Kidney glomerular epithelial cell (primary cell): ENCODE data around the gene TSPAN6.
A peak's percentile ranks its signal among the peaks of the same experiment; 100 is the strongest.

Experiments used
- DNase-seq: peaks from one replicate; lab custom pipeline; 2025; lab: John Stamatoyannopoulos, UW

The TSPAN6 gene

DNA sequence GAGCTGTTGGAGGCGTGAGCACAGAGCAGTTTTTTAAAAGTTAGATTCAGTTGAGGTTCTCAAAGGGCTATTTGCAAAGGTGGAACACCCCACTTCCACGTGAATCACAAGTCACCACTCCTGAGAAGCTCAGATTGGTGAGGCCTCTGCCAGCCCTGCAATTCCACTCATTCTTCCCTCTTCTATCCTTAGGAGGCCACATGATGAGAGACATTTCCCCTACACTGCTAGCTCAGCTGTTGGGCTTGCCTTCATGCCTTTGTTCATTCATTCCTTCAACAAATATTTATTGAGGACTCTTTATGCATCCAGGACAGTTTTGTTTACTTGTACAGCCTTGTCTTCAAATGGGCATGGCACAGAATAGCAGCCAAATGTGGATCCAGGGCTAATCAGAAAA lies 11.1 kb upstream of the TSPAN6 start:
- no peak for DNase-seq

DNA sequence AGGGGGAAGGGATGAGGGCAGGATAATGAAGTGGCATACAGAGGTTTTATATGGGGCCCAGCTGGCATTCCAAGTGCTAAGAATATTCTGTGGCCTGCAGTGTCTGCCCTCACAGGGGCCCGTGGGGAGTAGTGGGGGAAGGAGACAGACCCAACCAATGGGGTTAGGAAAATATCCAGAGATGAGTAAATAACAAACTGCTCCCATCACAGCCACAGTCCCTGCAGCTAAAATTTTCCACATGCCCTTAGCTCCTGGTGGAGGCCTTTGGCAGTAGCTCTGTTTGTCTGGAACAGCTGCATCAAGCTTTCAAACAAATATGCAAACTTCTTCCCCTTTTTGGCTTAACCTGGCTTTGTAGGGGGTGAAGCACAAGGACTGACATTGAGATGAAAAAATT lies 10.5 kb upstream of the TSPAN6 start:
- DNase-seq = no peak

DNA sequence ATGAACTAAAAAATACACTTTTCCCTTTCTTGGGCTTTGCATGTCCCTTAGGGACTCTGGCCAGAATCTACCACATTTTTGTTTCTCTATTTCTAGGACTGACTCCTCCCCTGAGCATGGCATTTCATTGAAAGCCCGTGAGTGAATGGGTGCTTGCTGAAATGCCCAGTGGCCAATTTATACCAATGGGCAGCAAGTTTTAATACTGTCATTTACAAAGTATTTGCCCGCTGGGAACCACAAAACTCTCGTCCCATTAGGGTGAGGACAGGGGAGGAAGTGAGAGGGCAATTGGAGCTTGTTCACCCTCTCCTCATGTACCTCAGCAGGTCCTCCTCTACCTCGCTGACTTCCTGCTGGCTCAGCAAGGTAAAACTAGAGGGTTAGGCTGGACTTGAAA lies 8.5 kb upstream of the TSPAN6 start:
- no peak for DNase-seq

DNA sequence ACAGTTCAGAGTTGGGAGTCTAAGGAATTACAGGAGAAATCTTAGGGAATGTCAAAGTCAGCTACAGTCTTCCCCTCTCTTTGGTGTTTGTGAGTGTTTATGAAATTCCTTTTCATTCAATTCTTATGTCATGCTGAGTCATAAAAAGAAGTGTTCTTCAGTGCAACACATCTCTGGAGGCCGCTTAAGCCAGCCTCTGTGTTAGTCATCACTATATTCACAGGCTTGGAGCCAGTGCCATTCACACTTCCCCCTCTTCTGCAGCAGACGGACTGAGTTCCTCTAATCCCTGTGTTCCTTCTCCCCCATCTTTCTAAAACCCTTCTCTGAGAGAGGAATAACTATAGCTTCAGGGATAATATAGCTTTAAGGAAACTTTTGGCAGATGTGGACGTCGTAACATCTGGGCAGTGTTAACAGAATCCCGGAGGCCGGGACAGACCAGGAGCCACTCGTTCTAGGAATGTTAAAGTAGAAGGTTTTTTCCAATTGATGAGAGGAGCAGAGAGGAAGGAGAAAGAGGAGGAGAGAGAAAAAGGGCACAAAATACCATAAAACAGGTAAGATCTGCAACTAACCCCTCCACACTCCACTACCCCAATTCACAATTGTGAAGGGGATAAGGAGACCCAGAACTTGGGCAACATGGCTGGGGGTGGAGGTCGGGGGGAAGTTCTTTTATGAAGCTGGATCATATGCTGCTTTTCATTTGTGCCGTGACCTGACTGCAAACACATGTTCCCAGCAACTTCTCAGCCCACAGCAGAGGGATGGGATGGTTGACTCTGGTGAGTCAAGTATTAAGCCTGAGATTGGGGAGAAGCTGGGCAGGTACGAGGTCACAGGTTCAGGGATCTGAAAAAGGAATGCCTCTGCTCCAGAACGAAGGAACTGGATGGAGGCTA lies 7.6 kb upstream of the TSPAN6 start, which contains the start of gene SRPX2:
Gene SRPX2, plus strand, starts transcription at position 244 of the 905 bp plus-strand sequence. CDS start 2,124 bp downstream, outside the sequence.
- peak; percentile 52 for DNase-seq

DNA sequence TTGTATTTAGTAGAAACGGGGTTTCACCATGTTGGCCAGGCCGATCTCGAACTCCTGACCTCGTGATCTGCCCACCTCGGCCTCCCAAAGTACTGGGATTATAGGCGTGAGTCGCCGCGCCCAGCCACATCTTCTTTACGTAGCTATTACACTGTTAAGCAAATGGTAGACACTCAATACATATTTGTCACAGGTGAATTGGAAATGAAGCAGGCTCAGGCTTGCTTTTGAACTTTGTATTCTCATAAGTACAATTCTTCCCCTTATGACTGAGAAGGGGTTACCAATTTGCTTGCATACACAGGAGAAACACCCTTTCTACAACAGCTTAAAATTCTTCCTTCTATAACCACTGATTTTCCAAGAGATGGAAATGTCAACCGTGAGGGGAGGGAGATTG lies 6.6 kb upstream of the TSPAN6 start:
- DNase-seq = no peak

DNA sequence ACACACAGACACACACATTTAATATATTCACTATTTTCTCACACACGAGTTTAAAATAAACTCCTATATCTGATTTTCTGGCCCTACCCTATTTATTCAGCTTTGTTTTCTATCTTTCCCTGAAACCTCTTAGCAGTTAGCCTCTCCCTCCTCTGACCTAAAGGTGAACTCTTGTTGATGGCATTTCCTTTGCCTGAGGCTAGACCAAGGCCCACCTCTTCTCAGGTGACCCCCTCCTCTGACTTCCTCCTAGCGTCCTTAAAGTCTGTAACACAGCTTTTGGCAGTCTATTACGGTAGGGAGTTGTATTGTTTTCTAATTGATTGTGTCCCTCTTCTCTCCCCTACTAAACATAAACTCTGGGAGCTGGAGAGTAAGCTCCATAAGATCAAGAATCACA lies 5.7 kb upstream of the TSPAN6 start:
- no peak for DNase-seq

DNA sequence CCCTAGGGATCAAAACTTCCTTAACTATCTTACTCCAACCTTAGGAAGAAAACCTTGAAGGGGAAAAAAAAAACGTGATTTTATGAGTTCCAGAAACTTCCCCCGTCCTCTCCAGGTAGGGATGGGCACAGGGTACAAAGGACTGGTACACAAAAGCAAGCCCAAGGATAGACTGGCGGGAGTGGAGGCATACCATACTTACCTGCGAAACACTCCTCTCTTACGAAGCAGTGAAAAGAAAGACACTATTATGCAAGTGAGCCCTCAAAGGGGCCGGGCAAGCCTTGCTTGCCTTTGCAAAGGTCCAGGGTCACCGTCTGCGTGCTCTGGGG lies 651 bp downstream of the TSPAN6 start:
- no peak for DNase-seq

DNA sequence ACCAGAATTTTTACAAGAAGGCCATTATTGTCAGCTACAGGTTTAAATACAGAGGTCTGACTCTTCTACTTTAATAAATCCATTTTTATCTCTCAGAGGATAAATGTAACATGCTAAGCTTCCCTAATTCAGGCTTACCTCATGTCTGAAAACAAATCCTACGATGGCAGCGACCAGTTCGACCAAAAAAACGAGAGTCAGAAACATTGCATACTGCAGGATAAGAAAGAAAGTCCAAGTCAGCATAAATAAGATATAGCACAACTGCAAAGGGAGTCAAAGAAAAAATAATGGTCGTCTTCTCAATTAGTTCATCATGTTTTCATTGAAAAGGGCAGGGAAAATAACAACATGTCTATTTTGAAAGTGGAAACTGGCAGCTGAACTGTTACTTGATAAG lies 1.6 kb downstream of the TSPAN6 start:
- no peak for DNase-seq

DNA sequence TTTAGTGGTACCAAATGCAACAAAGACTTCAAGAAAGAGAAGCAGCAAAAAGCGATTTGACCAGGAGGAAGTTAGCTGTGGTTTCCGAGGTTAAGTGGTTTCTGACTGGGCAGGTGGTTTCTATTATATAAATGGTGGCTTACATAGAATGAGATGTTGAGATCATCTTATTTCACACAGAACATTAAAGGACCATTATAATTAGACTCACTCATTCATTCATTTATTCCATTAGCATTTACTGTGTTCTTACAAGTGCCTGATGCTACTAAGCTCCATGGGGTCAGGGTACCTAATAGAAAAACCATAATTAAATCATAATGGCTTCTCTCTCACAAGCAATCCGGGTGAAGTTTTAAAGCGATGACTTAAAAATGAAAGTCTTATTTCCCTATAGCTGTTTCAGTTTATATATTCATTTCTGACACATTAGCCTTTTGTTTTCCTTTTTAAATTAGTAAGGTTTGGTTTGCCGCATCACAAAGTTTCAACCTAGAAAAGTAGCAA lies 10.6 kb downstream of the TSPAN6 start:
- no peak for DNase-seq

DNA sequence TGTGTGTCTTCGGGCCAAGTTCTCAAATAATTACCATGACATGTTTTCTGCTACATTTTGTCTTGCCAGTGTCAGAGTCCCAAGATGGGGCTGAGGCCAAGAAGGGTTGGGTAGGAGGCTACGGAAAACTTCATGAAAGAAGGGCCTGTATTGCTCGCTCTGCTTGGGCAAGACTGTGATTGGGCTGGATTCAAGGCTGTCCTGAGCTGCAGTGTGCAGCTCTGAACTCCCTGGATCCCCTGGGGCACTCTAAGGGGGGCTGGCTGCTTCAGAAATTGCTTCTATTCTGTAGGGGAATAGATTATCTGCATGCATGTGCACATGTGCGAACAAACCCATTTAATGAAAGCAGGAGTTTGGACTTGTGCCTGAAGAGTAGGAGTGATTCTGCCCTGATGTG lies 13.6 kb downstream of the TSPAN6 start:
- DNase-seq = no peak

DNA sequence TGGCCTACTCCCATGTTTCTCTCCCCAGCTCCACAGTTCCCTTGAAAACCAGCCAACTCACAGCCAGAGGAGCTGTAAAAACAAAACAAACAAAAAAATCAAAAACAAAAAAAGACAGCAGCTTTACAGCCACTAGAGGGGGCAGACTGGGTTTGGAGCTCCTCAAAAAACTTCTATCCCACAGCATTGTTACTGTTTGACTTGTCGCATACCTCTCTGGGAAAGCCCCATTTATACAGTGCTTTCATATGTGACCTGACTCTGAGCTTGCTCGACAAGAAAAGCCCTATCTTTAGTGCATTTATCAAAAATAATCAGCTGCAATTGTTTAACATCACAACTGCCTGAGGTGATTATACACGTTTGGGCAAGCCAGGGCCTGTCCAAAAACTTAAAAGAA lies 21.6 kb downstream of the TSPAN6 start:
- DNase-seq = peak; percentile 49

DNA sequence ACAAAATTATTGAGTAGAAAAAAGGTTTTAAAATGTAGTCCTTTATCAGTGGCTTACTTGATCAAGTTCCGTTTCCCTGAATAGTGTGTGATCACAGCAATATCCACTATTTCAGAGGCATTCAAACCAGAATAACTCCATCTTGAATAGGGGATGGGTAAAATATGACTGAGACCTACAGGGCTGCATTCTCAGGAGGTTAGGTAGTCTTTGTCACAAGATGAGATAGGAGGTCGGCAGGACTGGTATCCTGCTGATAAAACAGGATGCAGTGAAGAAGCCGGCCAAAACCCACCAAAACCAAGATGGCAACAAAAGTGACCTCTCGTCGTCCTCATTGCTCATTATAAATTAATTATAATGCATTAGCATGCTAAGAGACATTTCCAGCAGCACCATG lies 24.7 kb downstream of the TSPAN6 start:
- no peak for DNase-seq

DNA sequence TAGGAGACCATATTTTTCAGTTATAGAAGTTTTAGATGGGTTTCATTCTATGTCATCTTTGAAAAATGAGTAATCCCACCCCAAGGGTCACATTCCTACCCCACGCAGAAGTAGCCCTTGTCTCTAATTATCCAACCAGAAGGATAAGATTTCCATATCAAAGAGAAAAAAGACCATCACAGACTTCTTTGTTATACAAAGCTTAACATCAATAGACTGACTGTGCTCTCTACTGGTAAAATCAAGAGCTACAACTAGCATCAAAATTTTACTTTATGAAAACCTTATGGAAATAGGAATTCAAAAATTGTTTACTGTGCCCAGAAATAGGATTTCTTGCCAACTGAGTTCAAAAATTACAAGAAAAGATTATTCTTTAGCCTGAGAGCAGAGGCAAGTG lies 27.0 kb downstream of the TSPAN6 start:
- DNase-seq = no peak

DNA sequence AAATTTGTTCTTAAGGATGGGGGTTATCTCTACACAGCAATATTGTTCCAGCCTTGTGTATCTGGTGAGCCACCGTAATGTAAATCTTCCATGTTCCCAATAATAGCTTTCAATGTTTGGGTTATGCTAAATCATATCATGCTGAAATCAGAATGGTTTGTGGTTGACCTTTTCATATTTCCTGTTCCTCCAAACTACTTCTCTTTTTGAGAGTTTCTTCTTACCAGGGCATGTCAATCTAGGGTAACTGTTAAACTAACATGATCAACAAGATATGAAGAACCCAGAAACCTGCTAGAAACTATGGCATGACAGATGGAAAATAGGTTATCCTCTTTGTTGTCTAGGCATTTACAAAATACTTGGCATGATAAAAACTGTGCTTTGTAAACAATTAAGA lies 29.9 kb downstream of the TSPAN6 start:
- no peak for DNase-seq

DNA sequence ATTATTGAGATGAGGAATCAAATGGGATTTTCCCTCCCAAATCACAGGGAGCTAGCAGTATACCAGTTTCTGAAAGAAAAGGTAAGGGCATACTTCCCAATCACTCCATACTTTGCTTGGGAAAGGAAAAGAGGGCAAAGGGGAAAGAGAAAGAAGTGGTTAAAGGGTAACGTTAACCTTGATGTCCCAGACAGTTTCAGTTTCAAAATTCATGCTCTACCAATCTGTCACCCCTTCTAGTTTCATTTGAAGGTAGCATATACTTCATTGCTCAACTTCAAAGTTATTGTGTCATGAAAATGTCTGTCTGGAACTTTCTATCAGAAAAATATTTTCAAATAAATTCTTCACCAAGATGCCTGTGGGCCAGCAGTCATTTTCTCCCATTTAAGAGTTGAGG lies 35.8 kb downstream of the TSPAN6 start:
- no peak for DNase-seq

DNA sequence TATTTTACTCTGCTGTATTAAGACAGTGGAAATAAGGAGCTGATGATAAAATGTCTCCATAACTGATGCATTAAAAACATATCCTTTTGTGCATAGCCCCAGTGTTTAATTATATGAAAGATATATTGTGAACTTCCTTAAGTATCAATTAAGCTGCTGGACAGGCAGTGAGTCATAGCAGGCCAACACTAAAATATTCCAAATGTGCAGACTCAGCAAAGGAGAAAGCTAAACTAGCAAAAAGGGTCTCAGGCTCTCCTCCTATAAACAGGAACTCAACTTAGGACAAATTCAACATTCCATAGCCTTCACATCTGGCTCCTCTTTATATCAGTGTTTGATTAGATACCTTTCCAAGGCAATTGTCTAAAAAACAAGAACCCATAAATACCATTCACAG lies 36.3 kb downstream of the TSPAN6 start:
- DNase-seq = no peak

DNA sequence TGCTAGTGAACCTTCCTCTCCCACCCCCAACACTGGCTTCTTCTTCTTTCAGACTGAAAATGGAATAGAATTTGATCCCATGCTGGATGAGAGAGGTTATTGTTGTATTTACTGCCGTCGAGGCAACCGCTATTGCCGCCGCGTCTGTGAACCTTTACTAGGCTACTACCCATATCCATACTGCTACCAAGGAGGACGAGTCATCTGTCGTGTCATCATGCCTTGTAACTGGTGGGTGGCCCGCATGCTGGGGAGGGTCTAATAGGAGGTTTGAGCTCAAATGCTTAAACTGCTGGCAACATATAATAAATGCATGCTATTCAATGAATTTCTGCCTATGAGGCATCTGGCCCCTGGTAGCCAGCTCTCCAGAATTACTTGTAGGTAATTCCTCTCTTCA lies 37.1 kb downstream of the TSPAN6 start:
- DNase-seq = no peak

DNA sequence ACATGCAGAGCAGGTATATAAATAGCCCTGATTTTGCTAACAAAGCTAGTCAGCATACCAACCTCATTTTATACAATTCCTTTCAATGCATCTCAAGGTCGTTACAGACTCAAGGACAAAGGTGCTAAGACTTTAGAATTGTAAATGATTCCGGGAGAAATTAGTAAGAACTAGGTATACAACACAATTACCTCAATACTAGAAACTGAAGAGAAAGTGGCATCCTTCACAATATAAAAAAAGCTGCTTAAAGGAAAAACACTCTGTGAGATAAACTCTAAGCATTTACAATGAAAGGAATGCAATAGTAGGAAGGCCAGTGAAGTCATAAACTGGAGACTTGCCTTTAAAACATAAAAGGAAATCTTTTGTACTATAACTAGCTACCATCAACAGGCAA lies 40.0 kb downstream of the TSPAN6 start:
- no peak for DNase-seq

DNA sequence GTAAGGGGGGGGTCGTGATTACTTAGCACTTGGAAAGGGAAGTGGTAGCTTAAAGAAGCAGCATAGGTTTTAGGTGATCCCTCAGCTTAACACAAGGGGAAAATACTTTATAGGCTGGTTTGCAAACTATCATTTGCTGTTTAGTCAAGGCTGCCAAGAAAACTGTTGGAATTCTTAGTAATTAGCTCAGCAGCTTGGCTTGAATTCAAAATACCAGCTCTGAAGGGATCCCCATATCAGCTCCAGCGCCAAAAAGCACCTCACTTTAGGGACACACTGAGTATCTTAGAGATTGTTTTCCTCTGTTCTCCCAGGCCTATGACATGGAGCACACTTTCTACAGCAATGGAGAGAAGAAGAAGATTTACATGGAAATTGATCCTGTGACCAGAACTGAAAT lies 43.0 kb downstream of the TSPAN6 start:
- DNase-seq = no peak

DNA sequence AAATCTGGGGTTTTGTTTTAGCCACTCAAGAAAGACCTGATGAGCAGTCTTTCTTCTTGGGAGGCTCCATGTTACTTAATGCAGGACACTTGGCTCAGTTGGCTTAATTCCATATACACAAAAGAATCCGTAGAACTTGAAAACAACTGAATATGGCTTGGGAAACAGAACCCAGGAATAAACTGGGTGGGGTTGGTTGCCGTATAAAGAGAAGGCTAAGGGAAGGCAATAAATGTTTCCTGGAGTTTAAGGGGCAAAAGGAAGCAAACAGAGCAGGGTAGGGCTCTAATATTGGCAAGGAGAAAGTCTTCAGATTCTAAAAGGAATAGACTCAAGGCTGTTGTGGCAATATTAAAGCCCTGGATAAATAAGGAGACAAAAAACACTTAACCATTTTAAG lies 43.5 kb downstream of the TSPAN6 start:
- no peak for DNase-seq

DNA sequence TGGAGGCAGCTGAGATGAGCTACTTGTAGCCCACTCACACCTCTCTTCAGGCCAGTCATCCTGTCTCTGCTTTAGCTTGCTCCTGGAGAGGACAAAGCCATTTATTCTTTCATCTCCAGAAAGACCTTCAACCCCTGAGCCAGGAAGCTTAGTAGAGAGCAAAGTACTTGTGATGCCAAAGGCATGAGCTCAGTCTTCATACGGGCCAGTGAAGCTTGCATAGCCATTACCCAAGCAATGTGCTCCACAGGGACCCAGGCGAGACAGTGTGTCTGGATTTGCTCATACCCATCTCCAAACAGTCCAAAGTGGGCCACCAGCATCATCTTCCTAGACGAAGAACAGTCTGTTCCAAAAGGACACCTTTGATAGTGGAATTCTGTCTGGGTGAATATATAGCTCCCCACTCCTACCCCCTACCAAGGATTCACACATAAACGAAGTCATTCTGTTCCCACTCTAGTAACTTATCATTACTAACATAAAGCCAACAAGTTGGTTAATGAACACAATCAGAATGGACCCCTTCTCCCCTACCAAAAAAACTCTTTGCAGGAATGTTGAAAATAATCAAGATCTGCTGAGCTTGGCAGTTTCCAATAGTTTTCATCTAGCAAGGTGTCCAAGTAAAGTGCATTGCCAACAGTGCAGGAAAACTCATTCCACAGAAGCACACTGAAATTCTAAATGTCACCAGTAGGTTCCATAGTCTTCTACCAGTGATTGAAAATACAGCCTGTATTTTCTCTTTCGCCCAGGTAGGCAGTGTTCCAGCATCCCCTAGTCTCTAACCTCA lies 45.2 kb downstream of the TSPAN6 start:
- DNase-seq = no peak

DNA sequence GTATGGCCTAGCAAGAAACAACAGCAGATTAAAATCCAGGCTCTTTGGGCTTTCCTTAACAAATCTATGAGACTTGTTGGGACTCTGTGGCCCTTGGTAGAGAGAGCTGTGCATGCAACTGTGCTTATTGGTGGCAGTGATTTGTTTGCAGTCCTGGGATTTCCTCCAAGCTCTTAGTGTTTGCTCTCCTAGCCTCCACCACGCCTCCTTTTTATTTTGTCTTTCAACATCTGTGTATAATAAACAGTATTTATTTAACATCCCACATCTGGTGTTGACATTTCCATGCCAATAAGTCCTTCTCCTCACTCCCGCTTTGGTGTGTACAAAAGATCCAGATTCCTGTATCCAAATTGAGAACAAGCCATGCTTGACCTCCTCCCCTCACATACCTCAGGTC lies 48.7 kb downstream of the TSPAN6 start:
- DNase-seq = no peak

DNA sequence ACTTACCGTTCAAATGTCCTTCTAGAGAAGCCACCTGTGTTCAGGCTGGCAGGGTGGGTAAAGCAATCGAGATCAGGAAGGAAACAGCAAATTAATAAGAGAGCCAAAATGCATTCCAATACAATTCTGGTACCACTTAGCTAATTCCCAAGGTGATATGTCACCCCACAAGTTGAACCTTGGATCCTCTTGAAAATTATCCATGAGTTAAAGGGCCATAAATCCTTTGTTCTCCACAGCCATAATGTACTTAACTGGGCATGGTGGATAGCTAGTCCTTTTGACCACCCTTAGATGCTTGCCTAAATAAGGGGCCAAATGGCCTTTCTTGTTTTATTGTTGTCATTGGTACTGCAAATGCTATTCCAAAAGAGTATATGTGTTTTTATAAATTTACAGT lies 49.9 kb downstream of the TSPAN6 start:
- no peak for DNase-seq
